ENCODE measurements around the gene CTSW. TPM values are rescaled to one million over a fixed set of nuclear protein-coding genes. Genes with fewer than 3 reads are reported as not detected.
A peak's percentile ranks its signal among the peaks of the same experiment; 100 is the strongest.

CTSW gene
- total RNA-seq, 1 donor from 2014 or later = not detected

DNA sequence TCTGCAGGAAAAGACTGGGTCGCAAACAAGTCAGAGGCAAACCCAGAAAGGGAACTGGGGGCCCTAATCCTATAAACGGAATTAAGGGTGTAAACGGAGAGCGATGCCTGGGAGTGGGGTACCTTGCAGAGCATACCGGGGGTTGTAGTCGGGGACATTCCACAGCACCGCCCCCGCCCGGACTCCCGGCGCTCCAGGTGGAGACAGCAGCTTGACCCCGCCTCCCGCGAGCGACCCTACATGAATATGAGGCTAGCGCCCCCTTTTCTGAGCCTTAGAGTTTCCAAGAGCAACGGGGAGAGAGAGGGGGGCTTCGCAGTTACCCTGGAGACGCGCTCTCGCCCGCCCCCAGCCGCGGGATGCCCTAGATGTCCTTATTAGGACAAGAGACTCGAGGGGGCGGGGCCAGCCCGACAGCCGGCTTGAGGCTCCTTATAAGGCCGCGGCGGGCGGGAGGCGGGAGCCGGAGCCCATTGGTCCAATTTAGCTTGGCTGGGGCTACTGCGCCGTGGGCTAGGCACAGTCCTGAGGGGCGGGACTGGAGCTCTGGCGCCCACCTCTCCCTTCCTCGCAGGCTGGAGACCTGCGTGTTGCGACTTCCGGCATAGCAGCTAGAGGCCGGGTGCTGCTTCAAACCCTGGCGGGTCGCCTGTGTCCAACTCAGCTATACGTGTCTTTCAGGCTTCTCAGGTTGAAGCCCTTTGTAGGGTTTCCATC is 20.4 kb upstream of the CTSW start:
- DNase-seq (ENCODE audit: low spot score) = peak; percentile 99
- TF ChIP-seq, protein P1, sequence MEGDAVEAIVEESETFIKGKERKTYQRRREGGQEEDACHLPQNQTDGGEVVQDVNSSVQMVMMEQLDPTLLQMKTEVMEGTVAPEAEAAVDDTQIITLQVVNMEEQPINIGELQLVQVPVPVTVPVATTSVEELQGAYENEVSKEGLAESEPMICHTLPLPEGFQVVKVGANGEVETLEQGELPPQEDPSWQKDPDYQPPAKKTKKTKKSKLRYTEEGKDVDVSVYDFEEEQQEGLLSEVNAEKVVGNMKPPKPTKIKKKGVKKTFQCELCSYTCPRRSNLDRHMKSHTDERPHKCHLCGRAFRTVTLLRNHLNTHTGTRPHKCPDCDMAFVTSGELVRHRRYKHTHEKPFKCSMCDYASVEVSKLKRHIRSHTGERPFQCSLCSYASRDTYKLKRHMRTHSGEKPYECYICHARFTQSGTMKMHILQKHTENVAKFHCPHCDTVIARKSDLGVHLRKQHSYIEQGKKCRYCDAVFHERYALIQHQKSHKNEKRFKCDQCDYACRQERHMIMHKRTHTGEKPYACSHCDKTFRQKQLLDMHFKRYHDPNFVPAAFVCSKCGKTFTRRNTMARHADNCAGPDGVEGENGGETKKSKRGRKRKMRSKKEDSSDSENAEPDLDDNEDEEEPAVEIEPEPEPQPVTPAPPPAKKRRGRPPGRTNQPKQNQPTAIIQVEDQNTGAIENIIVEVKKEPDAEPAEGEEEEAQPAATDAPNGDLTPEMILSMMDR (IDR thresholded peaks at IDR 0.05) = peak; percentile 27
- no peaks in the 10 kb centered on the region for H3K9me3 Mint-ChIP-seq (ENCODE audit: low read depth)
- no peaks in the 10 kb centered on the region for H3K27me3 Mint-ChIP-seq (ENCODE audit: low read depth)
- peaks cover 69% of the 10 kb centered on the region for H3K4me1 Mint-ChIP-seq (ENCODE audit: low read depth)
- peak overlapping the region; percentile 96 for H3K27ac Mint-ChIP-seq (ENCODE audit: unreplicated experiment)
- H3K36me3 Mint-ChIP-seq (ENCODE audit: low read depth) = peaks cover 35% of the 10 kb centered on the region
- H3K4me3 Mint-ChIP-seq (ENCODE audit: unreplicated experiment) = peak overlapping the region; percentile 82

DNA sequence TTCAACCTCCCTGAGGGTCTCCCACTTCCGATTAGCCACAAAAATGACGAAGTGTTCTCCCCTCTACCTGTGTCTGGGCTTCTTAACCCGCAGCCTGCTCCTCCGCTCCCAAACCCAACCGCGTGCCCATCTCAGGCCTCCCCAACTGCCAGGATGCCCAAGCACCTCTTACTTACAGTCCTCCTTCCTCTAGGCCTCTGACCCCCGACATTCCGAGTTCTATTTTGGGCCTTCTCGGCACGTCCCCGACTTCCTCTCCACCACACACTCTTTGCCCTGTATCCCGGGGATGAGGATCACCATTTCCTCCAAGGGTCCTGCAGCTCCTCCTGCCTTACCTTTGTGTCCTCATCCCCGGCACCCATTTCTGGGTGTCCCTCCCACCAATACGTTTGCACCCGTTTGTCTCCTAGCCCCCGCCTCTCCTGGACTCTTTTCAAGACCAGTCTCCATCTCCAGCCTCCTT is 19.8 kb upstream of the CTSW start:
- Mint-ChIP-seq H3K9me3 (ENCODE audit: low read depth) (no peaks in the 10 kb centered on the region), H3K4me3 (ENCODE audit: unreplicated experiment) (peak overlapping the region; percentile 82), H3K4me1 (ENCODE audit: low read depth) (peaks cover 64% of the 10 kb centered on the region), H3K27me3 (ENCODE audit: low read depth) (no peaks in the 10 kb centered on the region), H3K36me3 (ENCODE audit: low read depth) (peaks cover 29% of the 10 kb centered on the region), H3K27ac (ENCODE audit: unreplicated experiment) (peak overlapping the region; percentile 96)
- TF ChIP-seq, protein P1 (IDR thresholded peaks at IDR 0.05) = no peak
- peak; percentile 67 for DNase-seq (ENCODE audit: low spot score)

DNA sequence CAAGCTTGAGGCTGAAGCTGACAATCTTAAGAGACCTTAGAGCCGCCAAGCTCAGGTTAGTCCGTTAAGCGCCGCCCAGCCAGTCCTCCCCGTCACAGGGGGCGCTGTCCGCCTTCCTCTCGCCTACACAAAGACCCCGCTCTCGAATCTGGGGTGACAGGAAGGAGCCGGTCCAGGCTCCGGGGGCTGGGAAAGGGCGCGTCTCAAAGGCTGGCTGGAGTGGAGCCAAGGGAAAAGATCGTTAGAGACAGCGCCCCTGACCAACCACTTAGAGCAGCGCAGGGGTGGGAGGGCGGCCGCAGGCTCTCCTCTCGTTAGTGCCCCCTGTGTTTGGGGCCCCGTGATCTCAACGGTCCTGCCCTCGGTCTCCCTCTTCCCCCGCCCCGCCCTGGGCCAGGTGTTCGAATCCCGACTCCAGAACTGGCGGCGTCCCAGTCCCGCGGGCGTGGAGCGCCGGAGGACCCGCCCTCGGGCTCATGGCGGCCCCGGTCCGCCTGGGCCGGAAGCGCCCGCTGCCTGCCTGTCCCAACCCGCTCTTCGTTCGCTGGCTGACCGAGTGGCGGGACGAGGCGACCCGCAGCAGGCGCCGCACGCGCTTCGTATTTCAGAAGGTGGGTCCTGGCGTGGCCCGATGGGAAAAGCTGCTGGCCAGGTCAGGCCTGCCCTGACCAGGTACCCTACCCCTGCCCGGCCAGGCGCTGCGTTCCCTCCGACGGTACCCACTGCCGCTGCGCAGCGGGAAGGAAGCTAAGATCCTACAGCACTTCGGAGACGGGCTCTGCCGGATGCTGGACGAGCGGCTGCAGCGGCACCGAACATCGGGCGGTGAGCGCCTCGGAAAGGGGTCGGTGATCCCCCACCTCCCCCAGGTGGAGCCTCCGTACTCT is 19.1 kb upstream of the CTSW start, which contains the start of gene MUS81:
Gene MUS81, plus strand, starts transcription at position 156 of the 887 bp plus-strand sequence. Its CDS starts 321 bp downstream, at position 477.
- peak; percentile 98 for DNase-seq (ENCODE audit: low spot score)
- H3K4me3 Mint-ChIP-seq (ENCODE audit: unreplicated experiment) = peak within 1 kb of the TSS; percentile 82
- peaks cover 30% of the 10 kb centered on the region for H3K36me3 Mint-ChIP-seq (ENCODE audit: low read depth)
- H3K27me3 Mint-ChIP-seq (ENCODE audit: low read depth) = no peaks in the 10 kb centered on the region
- H3K27ac Mint-ChIP-seq (ENCODE audit: unreplicated experiment) = peak within 1 kb of the TSS; percentile 96
- H3K4me1 Mint-ChIP-seq (ENCODE audit: low read depth) = peaks cover 61% of the 10 kb centered on the region
- TF ChIP-seq, protein P1 (IDR thresholded peaks at IDR 0.05) = peak; percentile 99
- no peaks in the 10 kb centered on the region for H3K9me3 Mint-ChIP-seq (ENCODE audit: low read depth)

DNA sequence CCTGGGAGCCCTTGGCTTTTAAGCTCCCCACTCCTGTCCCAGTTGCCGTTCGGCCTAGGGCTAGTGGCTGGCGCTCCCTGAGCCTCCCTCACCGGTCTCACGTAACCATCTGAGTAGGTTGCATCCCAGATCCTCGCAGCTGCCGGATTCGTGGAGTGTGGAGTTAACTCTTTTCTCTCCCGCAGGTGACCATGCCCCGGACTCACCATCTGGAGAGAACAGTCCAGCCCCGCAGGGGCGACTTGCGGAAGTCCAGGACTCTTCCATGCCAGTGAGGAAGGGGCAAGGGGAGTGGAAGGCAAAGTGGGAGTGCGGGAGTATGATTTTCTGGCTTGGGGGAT is 18.5 kb upstream of the CTSW start:
- Mint-ChIP-seq H3K27me3 (ENCODE audit: low read depth) (no peaks in the 10 kb centered on the region), H3K36me3 (ENCODE audit: low read depth) (peaks cover 23% of the 10 kb centered on the region), H3K4me1 (ENCODE audit: low read depth) (peaks cover 55% of the 10 kb centered on the region), H3K4me3 (ENCODE audit: unreplicated experiment) (peak overlapping the region; percentile 82), H3K9me3 (ENCODE audit: low read depth) (no peaks in the 10 kb centered on the region), H3K27ac (ENCODE audit: unreplicated experiment) (peak overlapping the region; percentile 96)
- DNase-seq (ENCODE audit: low spot score) = no peak
- TF ChIP-seq, protein P1 (IDR thresholded peaks at IDR 0.05) = no peak

DNA sequence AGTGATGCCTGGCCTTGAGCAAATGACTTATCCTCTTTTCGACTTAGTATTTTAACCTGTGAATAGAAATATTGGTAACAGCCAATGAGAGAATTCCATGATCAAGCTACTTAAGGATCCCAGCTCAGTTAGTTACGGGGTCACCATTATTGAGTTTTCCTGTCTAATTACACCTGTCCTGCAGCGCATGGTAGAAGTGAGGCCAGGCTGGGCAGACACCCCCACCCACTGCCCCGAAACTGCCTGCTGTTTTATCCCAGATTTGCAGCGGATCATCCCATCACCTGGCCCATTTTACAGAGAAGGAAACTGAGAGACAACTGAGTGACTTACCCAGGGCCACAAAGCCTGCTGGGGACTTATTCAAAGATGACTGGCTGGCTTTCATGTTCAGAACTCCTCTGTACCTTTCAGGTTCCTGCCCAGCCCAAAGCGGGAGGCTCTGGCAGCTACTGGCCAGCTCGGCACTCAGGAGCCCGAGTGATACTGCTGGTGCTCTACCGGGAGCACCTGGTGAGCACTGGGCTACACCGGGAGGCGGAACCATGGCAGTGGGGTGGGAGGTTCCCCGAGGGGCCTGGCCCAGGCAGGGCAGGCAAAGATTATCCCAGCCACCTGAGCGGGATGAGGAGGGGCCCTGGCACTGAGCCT is 18.0 kb upstream of the CTSW start:
- H3K4me1 Mint-ChIP-seq (ENCODE audit: low read depth) = peaks cover 50% of the 10 kb centered on the region
- H3K27ac Mint-ChIP-seq (ENCODE audit: unreplicated experiment) = peak overlapping the region; percentile 96
- TF ChIP-seq, protein P1 (IDR thresholded peaks at IDR 0.05) = no peak
- H3K27me3 Mint-ChIP-seq (ENCODE audit: low read depth) = no peaks in the 10 kb centered on the region
- peak overlapping the region; percentile 82 for H3K4me3 Mint-ChIP-seq (ENCODE audit: unreplicated experiment)
- H3K9me3 Mint-ChIP-seq (ENCODE audit: low read depth) = no peaks in the 10 kb centered on the region
- DNase-seq (ENCODE audit: low spot score) = peak; percentile 79
- H3K36me3 Mint-ChIP-seq (ENCODE audit: low read depth) = peaks cover 18% of the 10 kb centered on the region

All from chondrocyte (in vitro differentiated cells).